B cell (primary cell): Measurements from ENCODE around the gene CALR3. TPM values are rescaled to one million over a fixed set of nuclear protein-coding genes. Genes with fewer than 3 reads are reported as not detected.

ENCODE experiments used
- ATAC-seq: fragments of 200-7000 bp; cut with Tn5 transposase; one replicate; pipeline ENCODE4 v1.10.0; 2021; ENCODE audit warnings: low read depth, mild to moderate bottlenecking, moderate number of reproducible peaks, moderate library complexity
- CTCF ChIA-PET: fragments of 350-600 bp; sonication (Branson Sonifier 250); formaldehyde crosslinking; loops from one replicate; lab custom pipeline; 2021; ENCODE audit warnings: antibody characterized with exemption, inconsistent platforms; lab: Charles Lee
- POLR2A ChIA-PET: fragments of 350-600 bp; sonication (Branson Sonifier 250); formaldehyde crosslinking; loops from one replicate; lab custom pipeline; 2021; ENCODE audit warnings: antibody characterized with exemption; lab: Charles Lee
- DNase-seq: peaks from one replicate; pipeline ENCODE4 v3.0.0; 2013
- H2AFZ ChIP-seq: 2 replicates; pipeline ENCODE4 v1.6.1; 2012; ENCODE audit warnings: mild to moderate bottlenecking, low read depth, low read length; ENCODE audit not compliant: insufficient read depth, poor library complexity, severe bottlenecking
- H3K27ac ChIP-seq, 2 donors: 1 replicate in 1 of 2; 2 replicates in 1 of 2; pipeline ENCODE4 v1.5.1; 2012 to 2013; ENCODE audit warnings: low read length in 2 of 2, mild to moderate bottlenecking in 2 of 2, moderate library complexity in 1 of 2
- H3K27me3 ChIP-seq, 4 experiments: fragments of 200-600 bp in 1 of 4; sonication (generic) in 1 of 4; replicated peaks in 1 of 4; 1 replicate in 2 of 4; 2 replicates in 2 of 4; pipeline versions ENCODE4 v1.6.1 to v1.7.0; 2013 to 2016; ENCODE audit warnings: low read length in 3 of 4, mild to moderate bottlenecking in 2 of 4, mixed read lengths in 1 of 4, moderate library complexity in 1 of 4; ENCODE audit not compliant: insufficient read depth in 4 of 4, control insufficient read depth in 3 of 4; ENCODE audit errors: control extremely low read depth in 1 of 4
- H3K36me3 ChIP-seq, 2 experiments: replicated peaks in 1 of 2; 1 replicate in 1 of 2; 2 replicates in 1 of 2; pipeline versions ENCODE4 v1.6.1 to v1.7.1; 2013; ENCODE audit warnings: low read length in 1 of 2; ENCODE audit not compliant: insufficient read depth in 2 of 2, control insufficient read depth in 1 of 2; ENCODE audit errors: control extremely low read depth in 1 of 2, extremely low read depth in 1 of 2
- H3K4me1 ChIP-seq, 2 donors: fragments of 200-600 bp in 1 of 2; sonication (generic) in 1 of 2; 1 replicate in 1 of 2; 2 replicates in 1 of 2; pipeline versions ENCODE4 v1.5.1 to v1.6.1; 2013 to 2017; ENCODE audit warnings: low read length in 2 of 2; ENCODE audit not compliant: control insufficient read depth in 2 of 2, insufficient read depth in 2 of 2
- H3K4me2 ChIP-seq: replicated peaks from 2 replicates; pipeline ENCODE3; 2012; ENCODE audit warnings: mild to moderate bottlenecking, low read depth, low read length; ENCODE audit not compliant: poor library complexity, severe bottlenecking
- H3K4me3 ChIP-seq, 5 experiments: fragments of 200-600 bp in 1 of 5; sonication (generic) in 1 of 5; 1 replicate in 3 of 5; 2 replicates in 2 of 5; pipeline versions ENCODE4 v1.5.1 to v1.7.0; 2011 to 2016; ENCODE audit warnings: low read length in 4 of 5, mild to moderate bottlenecking in 4 of 5, low read depth in 2 of 5, control low read depth in 1 of 5, moderate library complexity in 1 of 5; ENCODE audit not compliant: insufficient read depth in 1 of 5; ENCODE audit errors: control extremely low read depth in 1 of 5, extremely low read depth in 1 of 5
- H3K79me2 ChIP-seq: fragments of 200-600 bp; sonication (generic); one replicate; pipeline ENCODE4 v1.6.0; 2016; ENCODE audit warnings: low read length; ENCODE audit not compliant: control insufficient read depth, insufficient read depth
- H3K9ac ChIP-seq: fragments of 200-600 bp; sonication (generic); 2 replicates; pipeline ENCODE4 v1.6.1; 2017; ENCODE audit warnings: mild to moderate bottlenecking, low read length, moderate library complexity
- H3K9me3 ChIP-seq, 3 donors: one replicate each; pipeline versions ENCODE4 v1.6.1 to v1.7.1; 2013; ENCODE audit warnings: low read length in 2 of 3; ENCODE audit not compliant: control insufficient read depth in 2 of 3, insufficient read depth in 1 of 3; ENCODE audit errors: control extremely low read depth in 1 of 3
- H4K20me1 ChIP-seq: 2 replicates; pipeline ENCODE4 v1.6.0; 2012; ENCODE audit warnings: mild to moderate bottlenecking, low read length; ENCODE audit not compliant: insufficient read depth, control insufficient read depth, poor library complexity, severe bottlenecking
- H3K27ac Mint-ChIP-seq: one replicate; pipeline ENCODE4 v1.8.0; 2021; ENCODE audit warnings: mixed read lengths
- H3K27me3 Mint-ChIP-seq: one replicate; pipeline ENCODE4 v1.8.0; 2021; ENCODE audit warnings: mixed read lengths
- H3K4me1 Mint-ChIP-seq: one replicate; pipeline ENCODE4 v1.8.0; 2021; ENCODE audit warnings: mixed read lengths
- H3K4me3 Mint-ChIP-seq: one replicate; pipeline ENCODE4 v1.8.0; 2021; ENCODE audit warnings: mixed read lengths
- H3K9me3 Mint-ChIP-seq: one replicate; pipeline ENCODE4 v1.8.0; 2022; ENCODE audit warnings: mixed read lengths; ENCODE audit not compliant: insufficient read depth
- EZH2 ChIP-seq: IDR thresholded peaks from 2 replicates; pipeline ENCODE4 v1.6.1; 2012; ENCODE audit warnings: borderline replicate concordance, low read depth, mild to moderate bottlenecking, moderate library complexity, low read length; ENCODE audit not compliant: insufficient read depth, poor library complexity, severe bottlenecking
- WGBS: methylation state at CpG from one replicate; pipeline ENCODE4 v1.1.5; 2013; ENCODE audit warnings: missing lambda C conversion rate; ENCODE audit not compliant: insufficient coverage; 5-methylcytosine and 5-hydroxymethylcytosine counted together
- intact Hi-C: fragments of 100-400 bp; cut with micrococcal nuclease; formaldehyde crosslinking; loops from one replicate; pipeline ENCODE4 v1.10.0; 2022
- polyA plus RNA-seq: library from polyadenylated mRNA; depleted of rRNA; stranded (reverse); fragments of >200 nt; gene quantifications from 2 replicates; pipeline ENCODE4 v1.2.3, GENCODE V29; 2012
- total RNA-seq, 2 donors: library from RNA; stranded (reverse); fragments of 120-200 nt in 1 of 2; gene quantifications; 1 replicate in 1 of 2; 2 replicates in 1 of 2; pipeline versions ENCODE4 v1.2.3 to v1.2.4, GENCODE V29; 2013 to 2022
- TF ChIP-seq, protein P1 (sequence below): fragments of 200-600 bp; IDR thresholded peaks from one replicate; pipeline ENCODE4 v1.8.0; 2022; ENCODE audit warnings: antibody characterized with exemption, mild to moderate bottlenecking

CALR3 gene
- total and polyA plus RNA-seq, 2 donors (not counting 1 experiment from before 2014, with no cell fraction given) = 0.44 TPM; not detected in 1

DNA sequence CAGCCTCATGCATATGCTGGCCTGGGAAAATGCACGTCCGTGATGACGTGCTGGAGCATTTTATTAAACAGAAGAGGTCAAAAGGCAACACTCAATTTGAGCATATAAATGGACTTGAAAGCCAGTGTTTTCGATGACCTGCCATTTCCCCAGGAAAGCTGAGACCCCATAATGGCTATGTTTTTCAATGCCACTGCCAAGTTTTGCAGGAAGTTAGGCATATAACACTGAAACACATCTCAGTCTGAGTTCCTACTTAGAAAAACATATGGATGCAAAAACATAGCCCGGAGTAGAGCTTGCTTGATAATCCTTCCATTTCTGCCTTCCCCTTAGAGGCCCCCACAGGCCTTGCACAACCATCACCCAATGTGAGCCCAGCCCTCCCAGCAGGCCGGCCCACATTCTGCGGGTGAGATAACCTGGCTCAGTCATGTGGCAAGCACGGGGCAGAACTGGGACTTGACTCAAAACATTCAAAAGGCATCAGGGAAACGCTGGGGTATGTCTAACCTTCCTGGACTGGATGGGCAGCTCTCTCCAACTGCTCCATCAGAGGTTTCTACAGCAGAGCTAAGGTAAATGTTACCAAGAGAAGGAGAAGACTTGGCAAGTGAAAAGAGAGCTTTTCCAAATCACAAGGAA lies 49.1 kb downstream of the CALR3 start:
- TF ChIP-seq, protein P1, sequence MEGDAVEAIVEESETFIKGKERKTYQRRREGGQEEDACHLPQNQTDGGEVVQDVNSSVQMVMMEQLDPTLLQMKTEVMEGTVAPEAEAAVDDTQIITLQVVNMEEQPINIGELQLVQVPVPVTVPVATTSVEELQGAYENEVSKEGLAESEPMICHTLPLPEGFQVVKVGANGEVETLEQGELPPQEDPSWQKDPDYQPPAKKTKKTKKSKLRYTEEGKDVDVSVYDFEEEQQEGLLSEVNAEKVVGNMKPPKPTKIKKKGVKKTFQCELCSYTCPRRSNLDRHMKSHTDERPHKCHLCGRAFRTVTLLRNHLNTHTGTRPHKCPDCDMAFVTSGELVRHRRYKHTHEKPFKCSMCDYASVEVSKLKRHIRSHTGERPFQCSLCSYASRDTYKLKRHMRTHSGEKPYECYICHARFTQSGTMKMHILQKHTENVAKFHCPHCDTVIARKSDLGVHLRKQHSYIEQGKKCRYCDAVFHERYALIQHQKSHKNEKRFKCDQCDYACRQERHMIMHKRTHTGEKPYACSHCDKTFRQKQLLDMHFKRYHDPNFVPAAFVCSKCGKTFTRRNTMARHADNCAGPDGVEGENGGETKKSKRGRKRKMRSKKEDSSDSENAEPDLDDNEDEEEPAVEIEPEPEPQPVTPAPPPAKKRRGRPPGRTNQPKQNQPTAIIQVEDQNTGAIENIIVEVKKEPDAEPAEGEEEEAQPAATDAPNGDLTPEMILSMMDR = no peak
- no peak for TF ChIP-seq EZH2
- Mint-ChIP-seq H3K27me3 (no peaks in the 10 kb centered on the region), H3K4me1 (peaks cover 85% of the 10 kb centered on the region), H3K4me3 (peak overlapping the region; percentile 76), H3K9me3 (no peaks in the 10 kb centered on the region), H3K27ac (peak overlapping the region; percentile 97)
- Histone ChIP-seq H4K20me1 (peaks cover 15% of the 10 kb centered on the region), H3K27ac (peak overlapping the region; percentile 93 to 98), H3K36me3 (peaks cover 0 to 5% of the 10 kb centered on the region in 2 experiments), H3K4me3 (peak overlapping the region in 1 of 5 experiments; percentile 26), H3K4me2 (peak overlapping the region; percentile 64), H3K27me3 (no peaks in the 10 kb centered on the region), H2AFZ (peak overlapping the region; percentile 54), H3K9ac (peak overlapping the region; percentile 15), H3K79me2 (peaks cover 89% of the 10 kb centered on the region), H3K9me3 (peaks cover 0 to 21% (median 2%) of the 10 kb centered on the region in 3 donors), H3K4me1 (peaks cover 86 to 94% of the 10 kb centered on the region in 2 donors)
- intact Hi-C loops = loop anchor here (2.0 to 5.0 kb wide), 2 partner anchors 215 to 304 kb away; partner anchors contain the start of genes HSH2D, SMIM7 and TMEM38A
- peak; percentile 34 for ATAC-seq
- ChIA-PET POLR2A (interaction anchor here (0.9 to 1.4 kb wide), 2 partner anchors 30 to 116 kb away, joined by 3 read pairs; no protein-coding TSS in a partner anchor), CTCF (interaction anchor here (0.6 kb wide), 1 partner anchor 860 kb away, joined by 3 read pairs; no protein-coding TSS in a partner anchor)
- WGBS = 15% methylated on average over 9 of the region's 9 CpGs
- DNase-seq = peak; percentile 79
